K562 (cell line): ENCODE results near the gene CDH2. TPM values are rescaled to one million over a fixed set of nuclear protein-coding genes. Genes with fewer than 3 reads are reported as not detected.

Experiments
- ATAC-seq: fragments of 200-7000 bp; cut with Tn5 transposase; 3 replicates; pipeline ENCODE4 v1.9.1; 2020; ENCODE audit warnings: moderate library complexity
- BruUV-seq: library from RNA; stranded (reverse); fragments of 400-500 nt; replicated peaks from 2 replicates; lab custom pipeline; 2021; lab: Mats Ljungman, UMichigan
- CTCF ChIA-PET: fragments of 300-600 bp; formaldehyde crosslinking; extraction: SDS; loops from one replicate; lab custom pipeline; 2021; ENCODE audit warnings: low intra/inter-chr PET ratio; lab: Yijun Ruan, JAX
- POLR2A ChIA-PET: fragments of 300-600, 350-650 bp; sonication (Branson Sonifier 250); formaldehyde crosslinking; extraction: SDS; loops from one replicate; lab custom pipeline; 2021; ENCODE audit warnings: antibody characterized with exemption, inconsistent platforms; lab: Yijun Ruan, JAX
- DNase-seq, 4 experiments: peaks; one replicate each; pipeline versions ENCODE4 v3.0.0 to v3.0.0-alpha.2; 2011 to 2018; ENCODE audit warnings: low spot score in 3 of 4, mixed read lengths in 3 of 4; ENCODE audit errors: extremely low read depth in 1 of 4
- FAIRE-seq: peaks from 2 replicates; lab custom pipeline; 2011; peaks lifted over from hg19 to GRCh38; lab: Jason Lieb, UNC
- H2AFZ ChIP-seq: 2 replicates; pipeline ENCODE4 v1.6.0; 2011; ENCODE audit warnings: low read depth, low read length, control low read depth, inconsistent platforms
- H3K27ac ChIP-seq: fragments of 200-600 bp; 3 replicates; pipeline ENCODE4 v1.8.0; 2011; ENCODE audit warnings: low read depth, mild to moderate bottlenecking, control low read depth, inconsistent platforms, low read length, moderate library complexity, mixed read lengths; ENCODE audit errors: extremely low read depth
- H3K27me3 ChIP-seq, 2 experiments: fragments of 300-600 bp in 1 of 2; 2 replicates in 1 of 2; 3 replicates in 1 of 2; pipeline versions ENCODE4 v1.6.0 to v1.8.0; 2011; ENCODE audit warnings: inconsistent platforms in 2 of 2, low read length in 2 of 2, mild to moderate bottlenecking in 1 of 2, mixed read lengths in 1 of 2, moderate library complexity in 1 of 2; ENCODE audit not compliant: control insufficient read depth in 2 of 2, insufficient read depth in 2 of 2
- H3K36me3 ChIP-seq: fragments of 300-600 bp; 3 replicates; pipeline ENCODE4 v1.8.0; 2011; ENCODE audit warnings: mild to moderate bottlenecking, low read length, inconsistent platforms; ENCODE audit not compliant: control insufficient read depth, insufficient read depth
- H3K4me1 ChIP-seq, 2 experiments: fragments of 200-600 bp in 1 of 2; replicated peaks in 1 of 2; 2 replicates in 1 of 2; 3 replicates in 1 of 2; pipeline versions ENCODE4 v1.5.1 to v1.8.0; 2011; ENCODE audit warnings: inconsistent platforms in 2 of 2, low read length in 2 of 2, mild to moderate bottlenecking in 1 of 2, mixed read lengths in 1 of 2, moderate library complexity in 1 of 2; ENCODE audit not compliant: control insufficient read depth in 2 of 2, insufficient read depth in 2 of 2
- H3K4me2 ChIP-seq: 2 replicates; pipeline ENCODE4 v1.6.1; 2011; ENCODE audit warnings: low read length, control low read depth, inconsistent platforms, mixed read lengths; ENCODE audit not compliant: insufficient read depth
- H3K4me3 ChIP-seq: fragments of 200-600 bp; sonication (generic), shearing (Covaris generic); 2 replicates; pipeline ENCODE4 v1.5.1; 2016; ENCODE audit warnings: control low read depth, inconsistent platforms
- H3K79me2 ChIP-seq: fragments of 200-600 bp; 3 replicates; pipeline ENCODE4 v1.8.0; 2011; ENCODE audit warnings: low read length, inconsistent platforms; ENCODE audit not compliant: control insufficient read depth, insufficient read depth
- H3K9ac ChIP-seq, 2 experiments: 2 replicates each; pipeline versions ENCODE4 v1.6.0 to v1.6.1; 2011; ENCODE audit warnings: low read depth in 2 of 2, low read length in 2 of 2, control low read depth in 1 of 2, inconsistent platforms in 1 of 2, mild to moderate bottlenecking in 1 of 2, mixed read lengths in 1 of 2; ENCODE audit not compliant: insufficient read depth in 1 of 2
- H3K9me1 ChIP-seq: one replicate; pipeline ENCODE4 v1.6.0; 2011; ENCODE audit warnings: inconsistent platforms, mild to moderate bottlenecking, low read length, moderate library complexity; ENCODE audit not compliant: control insufficient read depth, insufficient read depth
- H3K9me3 ChIP-seq: replicated peaks from 2 replicates; pipeline ENCODE4 v1.5.1; 2011; ENCODE audit warnings: low read depth, low read length, inconsistent platforms; ENCODE audit not compliant: control insufficient read depth, insufficient read depth
- H4K20me1 ChIP-seq: replicated peaks from 2 replicates; pipeline ENCODE4 v1.6.1; 2011; ENCODE audit warnings: low read length, inconsistent platforms, mixed read lengths; ENCODE audit not compliant: control insufficient read depth, insufficient read depth
- ATF3 ChIP-seq, 2 experiments: fragments of 450-650 bp in 1 of 2; sonication (generic) in 1 of 2; formaldehyde crosslinking in 1 of 2; IDR thresholded peaks in 1 of 2; conservative IDR thresholded peaks in 1 of 2; 2 replicates each; pipeline versions ENCODE4 v1.6.1 to v1.8.1; 2016 to 2023; ENCODE audit warnings: mild to moderate bottlenecking in 2 of 2, moderate library complexity in 2 of 2, inconsistent platforms in 1 of 2, missing genetic modification reagents in 1 of 2
- ATF7 ChIP-seq: fragments of 450-650 bp; IDR thresholded peaks from 2 replicates; pipeline ENCODE4 v1.7.1; 2014; ENCODE audit warnings: mild to moderate bottlenecking, moderate library complexity
- ESRRA ChIP-seq: fragments of 450-650 bp; IDR thresholded peaks from 2 replicates; pipeline ENCODE4 v1.6.1; 2014; ENCODE audit warnings: low read depth, mild to moderate bottlenecking, moderate library complexity, borderline replicate concordance
- FOSL1 ChIP-seq: fragments of 200-800 bp; sonication (Bioruptor generic); conservative IDR thresholded peaks from 2 replicates; pipeline ENCODE4 v1.6.1; 2016; ENCODE audit warnings: missing genetic modification characterization, missing compliant biosample characterization
- MAFG ChIP-seq: fragments of 450-650 bp; conservative IDR thresholded peaks from 2 replicates; pipeline ENCODE4 v1.6.1; 2016; ENCODE audit warnings: missing genetic modification characterization, missing compliant biosample characterization
- OTX1 ChIP-seq: fragments of 450-650 bp; formaldehyde crosslinking; IDR thresholded peaks from 2 replicates; pipeline ENCODE4 v1.4.0; 2022; ENCODE audit warnings: mild to moderate bottlenecking
- RBM15 ChIP-seq: fragments of 200-400 bp; formaldehyde crosslinking; IDR thresholded peaks from 2 replicates; pipeline ENCODE4 v1.6.1; 2018; ENCODE audit warnings: mild to moderate bottlenecking, low read length, moderate library complexity; ENCODE audit not compliant: insufficient read depth
- RFX5 ChIP-seq: IDR thresholded peaks from 2 replicates; pipeline ENCODE4 v1.6.1; 2011; ENCODE audit warnings: low read depth, mild to moderate bottlenecking, improper control_type of control experiment, low read length
- TCF7L2 ChIP-seq: fragments of 150-350 bp; IDR thresholded peaks from 2 replicates; pipeline ENCODE4 v1.6.1; 2016; ENCODE audit warnings: low read depth, mild to moderate bottlenecking, low read length, moderate library complexity
- TRIM24 ChIP-seq, 2 experiments: fragments of 450-650 bp; IDR thresholded peaks; 2 replicates each; pipeline ENCODE4 v1.6.1; 2016
- WGBS: fragments of 100-300 bp; shearing (Covaris generic); methylation state at CpG from one replicate; pipeline ENCODE4 v1.1.6; 2016; ENCODE audit warnings: low coverage, mixed read lengths; ENCODE audit not compliant: insufficient coverage; ENCODE audit errors: missing lambda C conversion rate; 5-methylcytosine and 5-hydroxymethylcytosine counted together
- in situ Hi-C: fragments of 300-500 bp; cut with MboI; formaldehyde crosslinking; loops from 4 replicates; pipeline ENCODE4 v1.15.0; 2018; ENCODE audit warnings: inconsistent platforms, mixed read lengths
- intact Hi-C: fragments of 100-400 bp; cut with micrococcal nuclease; formaldehyde crosslinking; loops from 2 replicates; pipeline ENCODE4 v1.14.2; 2022
- polyA plus RNA-seq, 8 experiments: library from polyadenylated mRNA; depleted of rRNA in 4 of 8; stranded (reverse) in 5 of 8; unstranded in 3 of 8; fragments of >200 nt; fragmentation: Nextera tagmentation in 2 of 8; fragmentation: Illumina TruSeq in 1 of 8; extraction: Ambion mirVana in 2 of 8; extraction: Trizol in 1 of 8; gene quantifications; 2 replicates each; pipeline versions ENCODE4 v1.2.1 to v1.2.3, GENCODE V29; 2011 to 2014; ENCODE audit warnings: inconsistent platforms in 1 of 8, missing spikeins in 1 of 8
- total RNA-seq, 7 experiments: library from RNA; depleted of rRNA in 6 of 7; stranded (reverse); fragments of >200 nt in 6 of 7; fragmentation: Illumina TruSeq in 2 of 7; extraction: Trizol in 2 of 7; gene quantifications; 2 replicates each; pipeline versions ENCODE4 v1.2.1 to v1.2.3, GENCODE V29; 2011 to 2021; ENCODE audit warnings: low replicate concordance in 1 of 7

Gene CDH2
- total and polyA plus RNA-seq, 9 of the 15 experiments (the other 6 are each of a cell fraction or from before 2014, with no cell fraction given): 0.04 TPM; not detected in 8

DNA sequence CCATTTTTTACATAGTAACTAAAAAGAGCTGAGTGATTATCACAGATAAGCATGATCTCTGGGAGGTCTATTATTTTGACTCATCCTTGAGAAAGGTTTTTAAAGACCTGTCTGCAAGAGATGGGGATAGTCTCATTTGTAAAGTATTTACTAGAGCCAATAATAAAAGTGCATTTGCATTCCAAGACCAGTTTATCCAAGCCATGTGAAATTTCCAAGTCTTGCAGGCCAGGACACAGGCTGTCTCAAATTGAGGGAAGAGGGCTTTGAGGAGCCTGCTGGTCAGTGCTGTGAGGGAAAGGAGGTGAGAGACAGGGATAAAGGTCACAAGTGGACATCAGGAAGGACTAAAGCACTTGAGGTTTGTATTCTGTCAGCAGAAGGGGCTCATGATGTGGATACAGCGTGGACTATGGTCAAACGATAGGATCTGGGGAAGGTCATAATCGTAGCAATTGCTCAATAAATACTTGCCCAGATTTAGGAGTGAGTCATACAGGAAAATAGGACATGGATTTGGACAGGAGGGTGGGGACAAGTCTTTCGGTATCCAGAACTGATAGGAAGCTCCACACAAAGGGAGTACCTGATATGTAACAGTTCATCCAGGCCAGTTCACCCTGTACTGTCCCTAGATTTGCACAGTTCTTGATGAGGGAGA is 6.6 kb upstream of the CDH2 start:
- H3K9ac ChIP-seq: no peak overlapping the region
- intact Hi-C loops: no loop called here
- in situ Hi-C loops: no loop called here
- TF ChIP-seq MAFG (tag): no peak
- no peak for TF ChIP-seq ATF7
- no peak for TF ChIP-seq ATF3 (IDR thresholded peaks at IDR 0.05)
- no peak for TF ChIP-seq ATF3 (CRISPR knock-in tag; conservative IDR thresholded peaks at IDR 0.05)
- TF ChIP-seq FOSL1 (tag): no peak
- TF ChIP-seq ESRRA: no peak
- TF ChIP-seq TCF7L2: no peak
- no peak for TF ChIP-seq TRIM24 (IDR thresholded peaks at IDR 0.05)
- TF ChIP-seq RFX5: no peak
- TF ChIP-seq RBM15: no peak
- no peak for TF ChIP-seq OTX1 (CRISPR knock-in tag)
- no peak overlapping the region for H3K4me2 ChIP-seq
- no peaks in the 10 kb centered on the region for H3K4me1 ChIP-seq
- H3K79me2 ChIP-seq: no peaks in the 10 kb centered on the region
- no peaks in the 10 kb centered on the region; the same call in 1 of the 2 replicates for H3K9me3 ChIP-seq
- H4K20me1 ChIP-seq: no peaks in the 10 kb centered on the region
- no TSS peak for BruUV-seq
- no peak overlapping the region for H2AFZ ChIP-seq
- H3K27me3 ChIP-seq: no peaks in the 10 kb centered on the region
- no peak overlapping the region for H3K27ac ChIP-seq
- FAIRE-seq (no peak), ATAC-seq (no peak), DNase-seq (no peak)
- H3K9me1 ChIP-seq: no peaks in the 10 kb centered on the region
- CTCF ChIA-PET: no interaction called here
- H3K36me3 ChIP-seq: no peaks in the 10 kb centered on the region
- WGBS: 0% methylated on average over 4 of the region's 4 CpGs
- POLR2A ChIA-PET: no interaction called here
- H3K4me3 ChIP-seq: no peak overlapping the region
